D721Med (cell line): ENCODE results near the gene DMXL1.

Experiments used
- DNase-seq: peaks from one replicate; pipeline ENCODE4 v3.0.0; 2011; ENCODE audit warnings: low spot score; ENCODE audit not compliant: insufficient read length
- FAIRE-seq: peaks from 2 replicates; lab custom pipeline; 2011; peaks lifted over from hg19 to GRCh38; lab: Jason Lieb, UNC
- TF ChIP-seq, protein P1 (sequence below): IDR thresholded peaks from 2 replicates; pipeline ENCODE4 v1.5.1; 2012; ENCODE audit warnings: mild to moderate bottlenecking, control low read depth; ENCODE audit not compliant: insufficient read depth; ENCODE audit errors: missing control alignments

Gene DMXL1

DNA sequence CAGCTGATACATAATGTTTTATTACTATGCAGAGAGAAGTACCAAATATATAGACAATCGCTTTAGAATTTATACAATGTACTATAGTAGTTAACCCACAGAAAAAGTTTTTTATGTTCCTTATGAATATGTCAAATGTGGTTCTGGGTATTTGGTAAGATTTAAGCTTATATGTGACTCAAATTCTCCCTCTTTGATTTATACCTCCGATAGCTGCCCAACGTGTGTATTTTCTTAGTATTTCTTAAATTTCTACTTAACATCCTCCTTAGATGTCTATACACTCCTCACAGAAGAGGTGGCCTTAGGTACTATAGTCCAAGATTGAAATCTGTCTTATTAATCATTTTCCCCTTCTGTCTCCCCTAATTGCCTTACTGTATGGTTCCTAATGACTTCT, 146.3 kb downstream of the DMXL1 start:
- no peak for FAIRE-seq
- TF ChIP-seq, protein P1, sequence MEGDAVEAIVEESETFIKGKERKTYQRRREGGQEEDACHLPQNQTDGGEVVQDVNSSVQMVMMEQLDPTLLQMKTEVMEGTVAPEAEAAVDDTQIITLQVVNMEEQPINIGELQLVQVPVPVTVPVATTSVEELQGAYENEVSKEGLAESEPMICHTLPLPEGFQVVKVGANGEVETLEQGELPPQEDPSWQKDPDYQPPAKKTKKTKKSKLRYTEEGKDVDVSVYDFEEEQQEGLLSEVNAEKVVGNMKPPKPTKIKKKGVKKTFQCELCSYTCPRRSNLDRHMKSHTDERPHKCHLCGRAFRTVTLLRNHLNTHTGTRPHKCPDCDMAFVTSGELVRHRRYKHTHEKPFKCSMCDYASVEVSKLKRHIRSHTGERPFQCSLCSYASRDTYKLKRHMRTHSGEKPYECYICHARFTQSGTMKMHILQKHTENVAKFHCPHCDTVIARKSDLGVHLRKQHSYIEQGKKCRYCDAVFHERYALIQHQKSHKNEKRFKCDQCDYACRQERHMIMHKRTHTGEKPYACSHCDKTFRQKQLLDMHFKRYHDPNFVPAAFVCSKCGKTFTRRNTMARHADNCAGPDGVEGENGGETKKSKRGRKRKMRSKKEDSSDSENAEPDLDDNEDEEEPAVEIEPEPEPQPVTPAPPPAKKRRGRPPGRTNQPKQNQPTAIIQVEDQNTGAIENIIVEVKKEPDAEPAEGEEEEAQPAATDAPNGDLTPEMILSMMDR, result no peak
- DNase-seq, result no peak

DNA sequence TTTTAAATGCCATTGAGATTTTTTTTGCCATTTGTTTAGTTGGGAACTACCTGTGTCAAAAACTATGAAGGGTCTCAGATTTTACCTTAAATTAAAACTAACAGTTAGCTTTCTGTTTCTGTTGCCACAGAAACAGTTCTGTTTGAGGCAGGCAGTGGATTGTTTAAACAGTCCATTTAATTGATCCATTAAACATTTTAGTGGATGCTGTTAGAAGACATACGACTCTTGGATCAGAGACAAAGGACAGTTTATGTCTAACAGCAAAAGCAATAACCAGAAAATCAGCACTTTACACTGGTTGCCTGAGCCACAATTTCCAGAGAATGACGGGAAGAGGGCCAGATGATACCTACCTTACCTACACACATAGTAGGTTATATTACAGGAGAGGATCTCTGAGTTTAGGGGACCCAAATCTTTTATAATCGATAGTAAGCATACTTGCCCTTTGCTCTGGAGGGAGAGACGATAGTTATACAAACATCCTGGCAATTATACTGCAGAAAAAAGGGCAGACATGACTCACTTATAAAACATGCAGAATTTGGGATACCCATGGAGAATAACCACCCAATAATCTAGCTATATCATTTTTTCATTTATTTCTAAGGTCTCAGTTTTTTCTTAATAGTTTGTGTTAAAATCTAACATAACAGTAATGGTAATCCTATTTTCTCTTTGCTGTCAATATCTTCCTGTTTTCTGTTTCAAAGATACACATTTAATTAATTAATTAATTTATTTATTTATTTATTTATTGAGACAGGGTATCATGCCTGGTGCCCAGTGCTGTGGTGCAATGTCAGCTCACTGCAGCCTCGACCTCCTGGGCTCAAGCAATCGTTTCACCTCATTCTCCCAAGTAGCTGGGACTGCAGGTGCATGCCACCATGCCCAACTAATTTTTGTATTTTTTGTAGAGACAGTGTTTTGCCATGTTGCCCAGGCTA, 148.2 kb downstream of the DMXL1 start:
- FAIRE-seq, result no peak
- TF ChIP-seq, protein P1, result no peak
- DNase-seq, result no peak

DNA sequence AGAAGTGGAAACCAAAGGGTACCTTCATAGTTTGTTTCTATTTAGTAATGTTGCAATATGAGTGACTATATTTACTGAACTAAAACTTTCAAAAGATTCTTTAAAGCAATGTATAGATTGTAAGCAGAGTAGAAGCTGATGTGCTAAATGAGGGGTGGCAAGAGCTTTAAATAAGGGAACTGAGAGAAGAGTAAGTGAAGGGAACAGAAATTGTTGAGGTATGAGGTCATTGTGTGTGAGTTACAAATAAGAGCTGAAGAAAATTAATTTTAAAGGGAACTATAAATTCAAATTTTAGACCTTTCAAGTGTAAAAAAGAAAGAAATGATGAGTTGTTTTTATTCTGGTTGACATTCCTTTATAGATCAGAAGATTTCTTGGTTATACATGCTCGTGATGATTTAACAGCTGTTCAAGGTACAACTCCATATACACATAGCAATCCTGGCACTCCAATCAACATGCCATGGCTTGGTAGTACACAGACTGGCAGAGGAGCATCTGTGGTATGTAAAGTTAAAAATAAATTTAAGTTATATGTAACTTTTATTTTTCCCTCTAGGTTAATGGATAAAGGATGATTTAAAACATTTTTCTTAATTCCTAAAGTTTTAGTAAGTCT, 149.8 kb downstream of the DMXL1 start:
- FAIRE-seq, result no peak
- TF ChIP-seq, protein P1, result no peak
- DNase-seq, result no peak

- DNase-seq (no peak), FAIRE-seq (peak; percentile 60)
- TF ChIP-seq, protein P1, result no peak
These were observed 150.4 kb downstream of the DMXL1 start for GRCh38 chr5:119221330-119221729.

- FAIRE-seq (no peak), DNase-seq (no peak)
- TF ChIP-seq, protein P1, result no peak
These were observed 159.1 kb downstream of the DMXL1 start for GRCh38 chr5:119229950-119230349.

DNA sequence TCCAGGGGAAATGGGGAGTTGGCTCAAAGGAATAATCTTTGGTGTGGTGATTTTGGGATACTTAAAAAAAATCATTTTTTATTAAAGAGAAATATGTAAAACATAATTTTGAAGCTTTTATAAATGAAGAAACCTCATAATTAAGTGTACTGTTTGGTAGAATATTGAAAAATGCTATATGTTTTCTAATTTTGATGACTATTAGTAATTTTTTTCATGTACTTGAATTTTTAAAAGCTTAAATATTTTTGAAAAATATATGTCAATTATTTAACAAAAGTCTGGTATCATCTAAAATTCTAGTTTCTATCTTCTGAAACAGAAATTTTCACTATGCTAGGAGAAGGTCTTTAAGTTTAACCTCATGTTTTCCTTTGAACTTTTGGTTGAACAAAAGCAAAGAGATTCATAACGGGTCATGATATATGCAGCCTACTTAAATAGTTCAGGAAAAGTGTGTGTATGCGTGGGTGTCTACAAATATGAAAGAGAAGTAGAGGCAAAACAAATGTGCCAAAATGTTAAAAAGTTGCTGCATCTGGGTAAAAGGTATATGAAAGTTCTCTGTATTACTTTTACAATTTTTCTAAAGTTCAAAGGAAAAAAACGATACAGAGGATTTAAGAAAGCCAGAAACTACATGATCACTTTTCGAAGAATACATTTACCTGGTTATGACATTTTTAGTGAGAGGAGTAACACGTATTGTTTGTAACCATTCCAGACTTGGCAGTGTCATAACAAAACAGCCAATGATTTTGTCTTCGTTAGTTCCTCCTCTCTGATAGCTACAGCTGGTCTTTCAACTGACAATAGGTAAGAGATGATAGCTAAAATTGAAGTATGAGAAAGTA, 167.6 kb downstream of the DMXL1 start:
- FAIRE-seq, result no peak
- TF ChIP-seq, protein P1, result no peak
- DNase-seq, result no peak
